Measurements from ENCODE around the gene CCR7. TPM values are rescaled to one million over a fixed set of nuclear protein-coding genes. Genes with fewer than 3 reads are reported as not detected.

The CCR7 gene
- total and polyA plus RNA-seq, 11 donors: 0.09 to 2.2 (median 0.23) TPM; not detected in 3

DNA sequence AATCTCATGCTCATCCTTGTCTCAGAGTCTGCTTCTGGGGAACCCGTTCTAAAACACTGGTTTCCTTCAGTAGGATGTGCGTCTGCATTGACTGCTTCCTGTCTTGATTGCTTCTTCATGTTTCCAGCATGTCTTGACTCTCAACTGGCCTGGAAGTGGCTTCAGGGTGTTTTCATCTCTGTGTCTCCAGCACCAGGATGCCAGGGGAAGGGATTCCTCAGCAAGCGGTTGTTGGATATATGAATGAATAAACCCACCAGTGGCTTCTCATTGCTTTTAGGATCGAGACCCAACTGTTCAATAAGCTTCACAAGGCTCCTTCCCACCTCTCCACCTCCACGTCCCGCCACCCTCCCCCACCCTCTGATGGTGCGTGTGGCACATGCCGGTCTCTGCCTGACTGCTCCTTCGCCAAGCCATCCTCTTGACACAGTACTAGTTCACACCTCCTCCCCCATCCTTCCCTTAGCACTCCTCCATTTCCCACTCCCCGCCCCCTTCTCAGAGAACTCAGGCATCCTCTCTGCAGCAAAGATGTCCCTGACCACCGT, 49.7 kb downstream of the CCR7 start:
- TF ChIP-seq POLR2A (IDR thresholded peaks at IDR 0.05): no peak
- TF ChIP-seq, protein P1, sequence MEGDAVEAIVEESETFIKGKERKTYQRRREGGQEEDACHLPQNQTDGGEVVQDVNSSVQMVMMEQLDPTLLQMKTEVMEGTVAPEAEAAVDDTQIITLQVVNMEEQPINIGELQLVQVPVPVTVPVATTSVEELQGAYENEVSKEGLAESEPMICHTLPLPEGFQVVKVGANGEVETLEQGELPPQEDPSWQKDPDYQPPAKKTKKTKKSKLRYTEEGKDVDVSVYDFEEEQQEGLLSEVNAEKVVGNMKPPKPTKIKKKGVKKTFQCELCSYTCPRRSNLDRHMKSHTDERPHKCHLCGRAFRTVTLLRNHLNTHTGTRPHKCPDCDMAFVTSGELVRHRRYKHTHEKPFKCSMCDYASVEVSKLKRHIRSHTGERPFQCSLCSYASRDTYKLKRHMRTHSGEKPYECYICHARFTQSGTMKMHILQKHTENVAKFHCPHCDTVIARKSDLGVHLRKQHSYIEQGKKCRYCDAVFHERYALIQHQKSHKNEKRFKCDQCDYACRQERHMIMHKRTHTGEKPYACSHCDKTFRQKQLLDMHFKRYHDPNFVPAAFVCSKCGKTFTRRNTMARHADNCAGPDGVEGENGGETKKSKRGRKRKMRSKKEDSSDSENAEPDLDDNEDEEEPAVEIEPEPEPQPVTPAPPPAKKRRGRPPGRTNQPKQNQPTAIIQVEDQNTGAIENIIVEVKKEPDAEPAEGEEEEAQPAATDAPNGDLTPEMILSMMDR (IDR thresholded peaks at IDR 0.05): no peak
- peaks cover 0 to 5% (median 0%) of the 10 kb centered on the region in 9 donors for H3K27me3 ChIP-seq
- no peak overlapping the region for H3K4me3 ChIP-seq
- H3K9me3 ChIP-seq: no peaks in the 10 kb centered on the region
- no peak for ATAC-seq
- 65 to 81% (median 74%) methylated on average over 11 of the region's 11 CpGs for WGBS, 4 donors
- DNase-seq: peak in 1 of 5 donors; percentile 20
- peaks cover 0 to 26% (median 5%) of the 10 kb centered on the region in 12 donors for H3K4me1 ChIP-seq
- H3K27ac ChIP-seq: no peak overlapping the region
- intact Hi-C loops (cut with DNase I): no loop called here
- H3K36me3 ChIP-seq: no peaks in the 10 kb centered on the region

DNA sequence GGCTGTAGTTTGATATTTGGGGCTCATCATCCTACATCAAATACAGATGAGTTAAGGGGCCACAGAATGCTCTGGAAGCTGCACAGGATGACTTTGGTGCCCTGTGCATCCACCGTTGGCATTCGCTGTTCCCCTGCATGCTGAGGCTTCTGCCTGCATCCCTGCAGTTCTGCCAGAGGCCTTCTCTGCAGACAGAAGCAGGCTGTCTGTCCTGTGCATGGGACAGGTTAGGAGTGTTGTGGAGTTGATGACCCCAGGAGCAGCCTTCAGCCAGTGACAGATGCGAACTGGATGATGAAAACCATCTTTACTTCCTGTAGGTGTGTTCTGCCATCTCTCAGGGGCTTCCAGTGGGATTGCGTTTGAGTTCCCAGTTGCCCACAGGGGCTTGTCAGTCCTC, 50.3 kb downstream of the CCR7 start:
- intact Hi-C loops (cut with DNase I): no loop called here
- no peak for TF ChIP-seq POLR2A (IDR thresholded peaks at IDR 0.05)
- TF ChIP-seq, protein P1 (IDR thresholded peaks at IDR 0.05): no peak
- peak in 1 of 5 donors; percentile 13 for DNase-seq
- no peaks in the 10 kb centered on the region for H3K36me3 ChIP-seq
- no peak overlapping the region for H3K4me3 ChIP-seq
- no peaks in the 10 kb centered on the region for H3K9me3 ChIP-seq
- H3K4me1 ChIP-seq: peaks cover 0 to 31% (median 7%) of the 10 kb centered on the region in 12 donors
- H3K27ac ChIP-seq: no peak overlapping the region
- ATAC-seq: no peak
- WGBS, 4 donors: 83 to 89% (median 85%) methylated on average over 4 of the region's 4 CpGs
- peaks cover 0 to 5% (median 0%) of the 10 kb centered on the region in 9 donors for H3K27me3 ChIP-seq

GRCh38 chr17:40514013-40514875, 51.0 kb downstream of the CCR7 start:
- DNase-seq (peak in 1 of 5 donors; percentile 14), ATAC-seq (no peak)
- Histone ChIP-seq H3K27me3 (peaks cover 0 to 5% (median 0%) of the 10 kb centered on the region in 9 donors), H3K4me3 (no peak overlapping the region), H3K9me3 (no peaks in the 10 kb centered on the region), H3K4me1 (peaks cover 0 to 32% (median 9%) of the 10 kb centered on the region in 12 donors), H3K27ac (no peak overlapping the region), H3K36me3 (no peaks in the 10 kb centered on the region)
- WGBS, 4 donors: 93 to 95% (median 93%) methylated on average over 7 of the region's 7 CpGs
- TF ChIP-seq POLR2A (IDR thresholded peaks at IDR 0.05): no peak
- TF ChIP-seq, protein P1 (IDR thresholded peaks at IDR 0.05): no peak
- intact Hi-C loops (cut with DNase I): no loop called here

DNA sequence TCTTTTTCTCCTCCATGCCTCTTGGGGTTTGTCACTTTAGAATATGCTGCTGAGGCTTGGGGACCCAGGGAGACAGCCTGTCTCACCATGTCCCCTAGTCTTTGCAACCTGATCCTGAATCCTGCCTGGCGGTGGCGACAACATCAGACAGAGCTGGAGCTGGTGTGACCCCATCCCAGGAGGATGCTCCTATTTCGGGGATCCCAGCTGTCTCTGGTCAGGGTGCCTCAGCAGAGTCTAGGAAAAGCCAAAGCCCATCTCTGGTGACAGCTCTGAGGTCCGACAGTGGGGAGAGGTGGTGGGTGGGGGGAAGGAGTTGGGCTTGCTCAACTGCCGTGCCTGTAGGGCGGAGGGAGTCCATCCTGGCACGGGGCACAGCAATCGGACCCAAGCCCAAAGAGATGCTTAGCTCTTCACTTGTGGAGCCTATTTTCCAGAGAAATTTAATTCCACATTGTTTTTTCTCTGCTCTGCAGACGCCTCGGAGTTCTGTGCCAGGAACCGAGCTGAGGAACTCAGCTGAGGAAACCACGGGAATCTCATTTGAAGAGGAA, 53.5 kb downstream of the CCR7 start:
- 80 to 88% (median 85%) methylated on average over 10 to 12 of the region's 12 CpGs for WGBS, 4 donors
- H3K9me3 ChIP-seq: no peaks in the 10 kb centered on the region
- peak in 1 of 5 donors; percentile 9 for DNase-seq
- no peak overlapping the region for H3K4me3 ChIP-seq
- intact Hi-C loops (cut with DNase I): no loop called here
- peaks cover 0 to 20% (median 3%) of the 10 kb centered on the region in 12 donors for H3K4me1 ChIP-seq
- H3K27ac ChIP-seq: no peak overlapping the region
- TF ChIP-seq, protein P1 (IDR thresholded peaks at IDR 0.05): no peak
- no peak for TF ChIP-seq POLR2A (IDR thresholded peaks at IDR 0.05)
- H3K27me3 ChIP-seq: peaks cover 0 to 5% (median 0%) of the 10 kb centered on the region in 9 donors
- H3K36me3 ChIP-seq: no peaks in the 10 kb centered on the region
- no peak for ATAC-seq
